DOHH2 (cell line): ENCODE results near the gene ERAS.

Experiments
- EZH2phosphoT487 ChIP-seq: fragments of 200-600 bp; sonication (generic); IDR thresholded peaks from 2 replicates; pipeline ENCODE4 v1.6.1; 2017; ENCODE audit warnings: borderline replicate concordance, mild to moderate bottlenecking, antibody characterized with exemption, low read length, moderate library complexity, mixed read lengths
- TF ChIP-seq, protein P1 (sequence below): fragments of 200-600 bp; sonication (generic); IDR thresholded peaks from one replicate; pipeline ENCODE4 v1.5.1; 2014; ENCODE audit warnings: antibody characterized with exemption, mild to moderate bottlenecking, low read depth, low read length; ENCODE audit not compliant: poor library complexity, severe bottlenecking

DNA sequence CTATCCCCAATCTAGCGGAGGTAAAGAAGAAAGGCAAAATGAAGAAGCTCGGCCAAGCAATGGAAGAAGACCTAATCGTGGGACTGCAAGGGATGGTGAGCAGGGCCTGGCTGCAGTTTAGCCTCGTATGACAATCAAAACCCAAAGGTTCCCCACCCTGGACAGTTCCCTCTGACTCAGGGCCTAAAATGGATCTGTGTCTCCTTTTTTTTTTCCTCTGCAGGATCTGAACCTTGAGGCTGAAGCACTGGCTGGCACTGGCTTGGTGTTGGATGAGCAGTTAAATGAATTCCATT lies 23.5 kb upstream of the ERAS start:
- TF ChIP-seq, protein P1, sequence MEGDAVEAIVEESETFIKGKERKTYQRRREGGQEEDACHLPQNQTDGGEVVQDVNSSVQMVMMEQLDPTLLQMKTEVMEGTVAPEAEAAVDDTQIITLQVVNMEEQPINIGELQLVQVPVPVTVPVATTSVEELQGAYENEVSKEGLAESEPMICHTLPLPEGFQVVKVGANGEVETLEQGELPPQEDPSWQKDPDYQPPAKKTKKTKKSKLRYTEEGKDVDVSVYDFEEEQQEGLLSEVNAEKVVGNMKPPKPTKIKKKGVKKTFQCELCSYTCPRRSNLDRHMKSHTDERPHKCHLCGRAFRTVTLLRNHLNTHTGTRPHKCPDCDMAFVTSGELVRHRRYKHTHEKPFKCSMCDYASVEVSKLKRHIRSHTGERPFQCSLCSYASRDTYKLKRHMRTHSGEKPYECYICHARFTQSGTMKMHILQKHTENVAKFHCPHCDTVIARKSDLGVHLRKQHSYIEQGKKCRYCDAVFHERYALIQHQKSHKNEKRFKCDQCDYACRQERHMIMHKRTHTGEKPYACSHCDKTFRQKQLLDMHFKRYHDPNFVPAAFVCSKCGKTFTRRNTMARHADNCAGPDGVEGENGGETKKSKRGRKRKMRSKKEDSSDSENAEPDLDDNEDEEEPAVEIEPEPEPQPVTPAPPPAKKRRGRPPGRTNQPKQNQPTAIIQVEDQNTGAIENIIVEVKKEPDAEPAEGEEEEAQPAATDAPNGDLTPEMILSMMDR, result no peak
- TF ChIP-seq EZH2phosphoT487, result no peak
